NB4 (cell line): ENCODE measurements around the gene DCC.

ENCODE experiments used
- MYC ChIP-seq: IDR thresholded peaks from 2 replicates; pipeline ENCODE4 v1.6.1; 2011; ENCODE audit warnings: low read depth, low read length
- POLR2A ChIP-seq: IDR thresholded peaks from 2 replicates; pipeline ENCODE4 v1.6.1; 2011; ENCODE audit warnings: mild to moderate bottlenecking; ENCODE audit not compliant: insufficient read length; ENCODE audit errors: extremely low read depth
- TF ChIP-seq, protein P1 (sequence below): IDR thresholded peaks from one replicate; pipeline ENCODE4 v1.5.1; 2012; ENCODE audit warnings: low read depth, low read length

- TF ChIP-seq POLR2A (no peak), MYC (no peak)
- TF ChIP-seq, protein P1, sequence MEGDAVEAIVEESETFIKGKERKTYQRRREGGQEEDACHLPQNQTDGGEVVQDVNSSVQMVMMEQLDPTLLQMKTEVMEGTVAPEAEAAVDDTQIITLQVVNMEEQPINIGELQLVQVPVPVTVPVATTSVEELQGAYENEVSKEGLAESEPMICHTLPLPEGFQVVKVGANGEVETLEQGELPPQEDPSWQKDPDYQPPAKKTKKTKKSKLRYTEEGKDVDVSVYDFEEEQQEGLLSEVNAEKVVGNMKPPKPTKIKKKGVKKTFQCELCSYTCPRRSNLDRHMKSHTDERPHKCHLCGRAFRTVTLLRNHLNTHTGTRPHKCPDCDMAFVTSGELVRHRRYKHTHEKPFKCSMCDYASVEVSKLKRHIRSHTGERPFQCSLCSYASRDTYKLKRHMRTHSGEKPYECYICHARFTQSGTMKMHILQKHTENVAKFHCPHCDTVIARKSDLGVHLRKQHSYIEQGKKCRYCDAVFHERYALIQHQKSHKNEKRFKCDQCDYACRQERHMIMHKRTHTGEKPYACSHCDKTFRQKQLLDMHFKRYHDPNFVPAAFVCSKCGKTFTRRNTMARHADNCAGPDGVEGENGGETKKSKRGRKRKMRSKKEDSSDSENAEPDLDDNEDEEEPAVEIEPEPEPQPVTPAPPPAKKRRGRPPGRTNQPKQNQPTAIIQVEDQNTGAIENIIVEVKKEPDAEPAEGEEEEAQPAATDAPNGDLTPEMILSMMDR, result peak; percentile 35
Observed at GRCh38 chr18:53380063-53380639, 1040.2 kb downstream of the DCC start.
